HG02571 (cell line): ENCODE results near the gene MRGPRF.

ENCODE experiments used
- ATAC-seq: cut with Tn5 transposase; IDR thresholded peaks from one replicate; pipeline ENCODE4 v1.9.1; 2021; ENCODE audit warnings: mild to moderate bottlenecking, moderate library complexity; ENCODE audit not compliant: unreplicated experiment

The MRGPRF gene

GRCh38 chr11:69050592-69051380 is 37.7 kb upstream of the MRGPRF start:
- ATAC-seq, result no peak

- ATAC-seq, result no peak
Observed at GRCh38 chr11:69049490-69049867, 36.4 kb upstream of the MRGPRF start.

- ATAC-seq, result peak; percentile 76
Observed at GRCh38 chr11:69048694-69049489, 35.8 kb upstream of the MRGPRF start, which contains the start of gene TPCN2. TPCN2 (plus strand) TSS chr11:69048932; CDS start chr11:69048998, 66 bp downstream.

- no peak for ATAC-seq
Observed at GRCh38 chr11:69048031-69048693, 35.1 kb upstream of the MRGPRF start.

GRCh38 chr11:69044111-69045013 is 31.3 kb upstream of the MRGPRF start:
- ATAC-seq, result no peak

- ATAC-seq, result no peak
Observed at GRCh38 chr11:69041516-69041915, 28.5 kb upstream of the MRGPRF start.

- ATAC-seq, result no peak
Observed at GRCh38 chr11:69040581-69041260, 27.7 kb upstream of the MRGPRF start.

GRCh38 chr11:69040051-69040450 is 27.0 kb upstream of the MRGPRF start:
- no peak for ATAC-seq

- ATAC-seq, result no peak
Observed at GRCh38 chr11:69039501-69039900, 26.5 kb upstream of the MRGPRF start.

GRCh38 chr11:69037544-69037943 is 24.5 kb upstream of the MRGPRF start:
- ATAC-seq, result no peak

- ATAC-seq, result no peak
Observed at GRCh38 chr11:69037074-69037473, 24.0 kb upstream of the MRGPRF start.

- no peak for ATAC-seq
Observed at GRCh38 chr11:69035946-69036340, 22.9 kb upstream of the MRGPRF start.

- no peak for ATAC-seq
Observed at GRCh38 chr11:69035150-69035945, 22.3 kb upstream of the MRGPRF start.

GRCh38 chr11:69034123-69034867 is 21.2 kb upstream of the MRGPRF start:
- no peak for ATAC-seq

GRCh38 chr11:69033431-69033830 is 20.4 kb upstream of the MRGPRF start:
- no peak for ATAC-seq

GRCh38 chr11:69032833-69033232 is 19.8 kb upstream of the MRGPRF start:
- ATAC-seq, result no peak

- ATAC-seq, result no peak
Observed at GRCh38 chr11:69030301-69030700, 17.3 kb upstream of the MRGPRF start.

- no peak for ATAC-seq
Observed at GRCh38 chr11:69027704-69028372, 14.8 kb upstream of the MRGPRF start.
